Vagina (tissue), 2 donors: ENCODE measurements around the gene RFX4. TPM values are rescaled to one million over a fixed set of nuclear protein-coding genes. Genes with fewer than 3 reads are reported as not detected.
"Not testable (repeated sequence)": the region's sequence is repeated elsewhere in the genome, so short reads cannot be mapped to it uniquely, and the experiment has no call there.

Source experiments
- DNase-seq, 2 donors: peaks; one replicate each; pipeline ENCODE4 v3.0.0-alpha.2; 2017; ENCODE audit errors: extremely low spot score in 2 of 2
- H3K27ac ChIP-seq: fragments of 200-600 bp; sonication (generic); one replicate; pipeline ENCODE4 v1.5.1; 2019
- H3K27me3 ChIP-seq: fragments of 200-600 bp; sonication (generic); one replicate; pipeline ENCODE4 v1.5.1; 2019
- H3K36me3 ChIP-seq, 2 donors: fragments of 200-600 bp; sonication (generic); one replicate each; pipeline ENCODE4 v1.5.1; 2017 to 2019
- H3K4me1 ChIP-seq: fragments of 200-600 bp; sonication (generic); one replicate; pipeline ENCODE4 v1.5.1; 2019
- H3K4me3 ChIP-seq, 2 donors: fragments of 200-600 bp; sonication (generic); 1 replicate in 1 of 2; 2 replicates in 1 of 2; pipeline ENCODE4 v1.5.1; 2016 to 2019
- H3K9me3 ChIP-seq: fragments of 200-600 bp; sonication (generic); one replicate; pipeline ENCODE4 v1.5.1; 2019
- POLR2A ChIP-seq, 2 donors: fragments of 450-650 bp; IDR thresholded peaks; one replicate each; pipeline ENCODE4 v1.6.1; 2017; ENCODE audit warnings: antibody characterized with exemption in 2 of 2, mild to moderate bottlenecking in 2 of 2, moderate library complexity in 2 of 2
- POLR2AphosphoS5 ChIP-seq, 2 donors: sonication (generic); formaldehyde crosslinking; IDR thresholded peaks; one replicate each; pipeline ENCODE4 v1.9.0; 2017; ENCODE audit warnings: antibody characterized with exemption in 2 of 2, mild to moderate bottlenecking in 2 of 2, low read depth in 1 of 2; ENCODE audit not compliant: insufficient read depth in 1 of 2
- intact Hi-C: fragments of 100-400 bp; cut with DNase I; formaldehyde crosslinking; loops from one replicate; pipeline ENCODE4 v1.15.1; 2023
- total RNA-seq: library from RNA; depleted of rRNA; stranded (reverse); fragments of >200 nt; gene quantifications from one replicate; pipeline ENCODE4 v1.2.3, GENCODE V29; 2016
- TF ChIP-seq, protein P1 (sequence below), 3 experiments: fragments of 450-650 bp in 2 of 3; fragments of 200-600 bp in 1 of 3; sonication (generic) in 1 of 3; IDR thresholded peaks; one replicate each; pipeline ENCODE4 v1.5.1; 2017 to 2019; ENCODE audit warnings: antibody characterized with exemption in 3 of 3, mild to moderate bottlenecking in 2 of 3, moderate library complexity in 2 of 3

Gene RFX4
- total RNA-seq, 1 donor from 2014 or later: not detected

DNA sequence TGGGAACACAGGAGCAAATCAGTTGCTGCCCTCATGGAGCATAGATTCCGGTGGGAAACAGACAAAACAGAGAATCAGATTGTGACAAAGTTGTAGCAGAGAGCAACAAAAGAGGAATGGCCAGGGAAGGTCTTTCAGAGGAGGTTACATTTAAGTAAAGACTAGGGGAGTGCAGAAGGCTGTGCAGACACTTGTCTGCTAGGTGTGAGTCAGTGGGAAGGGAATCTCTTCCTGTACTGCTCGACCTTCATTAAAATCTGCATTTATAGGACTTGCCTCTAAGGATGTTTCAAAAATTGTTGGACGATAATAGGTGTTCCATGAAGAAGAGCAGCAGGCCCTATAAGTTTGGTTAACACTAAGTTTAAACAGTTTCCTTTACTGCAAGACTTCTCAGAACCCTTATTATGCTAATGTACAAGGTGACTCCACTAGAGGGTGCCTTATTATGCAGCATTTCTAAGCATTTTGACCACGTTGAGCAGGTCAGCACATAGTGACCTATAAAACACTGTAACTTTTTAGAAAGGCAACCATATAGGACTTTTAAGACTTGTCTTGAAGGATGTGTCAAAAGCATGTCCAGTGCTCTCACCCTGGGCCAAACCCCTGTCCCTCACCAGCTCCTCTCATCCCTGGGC is 99.9 kb downstream of the RFX4 start:
- no peaks in the 10 kb centered on the region for H3K9me3 ChIP-seq
- no peaks in the 10 kb centered on the region for H3K27me3 ChIP-seq
- intact Hi-C loops: no loop called here
- no peaks in the 10 kb centered on the region for H3K36me3 ChIP-seq
- H3K4me3 ChIP-seq: no peak overlapping the region
- no peak overlapping the region for H3K27ac ChIP-seq
- DNase-seq: no peak
- TF ChIP-seq, protein P1, sequence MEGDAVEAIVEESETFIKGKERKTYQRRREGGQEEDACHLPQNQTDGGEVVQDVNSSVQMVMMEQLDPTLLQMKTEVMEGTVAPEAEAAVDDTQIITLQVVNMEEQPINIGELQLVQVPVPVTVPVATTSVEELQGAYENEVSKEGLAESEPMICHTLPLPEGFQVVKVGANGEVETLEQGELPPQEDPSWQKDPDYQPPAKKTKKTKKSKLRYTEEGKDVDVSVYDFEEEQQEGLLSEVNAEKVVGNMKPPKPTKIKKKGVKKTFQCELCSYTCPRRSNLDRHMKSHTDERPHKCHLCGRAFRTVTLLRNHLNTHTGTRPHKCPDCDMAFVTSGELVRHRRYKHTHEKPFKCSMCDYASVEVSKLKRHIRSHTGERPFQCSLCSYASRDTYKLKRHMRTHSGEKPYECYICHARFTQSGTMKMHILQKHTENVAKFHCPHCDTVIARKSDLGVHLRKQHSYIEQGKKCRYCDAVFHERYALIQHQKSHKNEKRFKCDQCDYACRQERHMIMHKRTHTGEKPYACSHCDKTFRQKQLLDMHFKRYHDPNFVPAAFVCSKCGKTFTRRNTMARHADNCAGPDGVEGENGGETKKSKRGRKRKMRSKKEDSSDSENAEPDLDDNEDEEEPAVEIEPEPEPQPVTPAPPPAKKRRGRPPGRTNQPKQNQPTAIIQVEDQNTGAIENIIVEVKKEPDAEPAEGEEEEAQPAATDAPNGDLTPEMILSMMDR (IDR thresholded peaks at IDR 0.05): no peak
- TF ChIP-seq POLR2AphosphoS5 (IDR thresholded peaks at IDR 0.05; ENCODE audit: insufficient read depth in 1 of 2, low read depth in 1 of 2) (no peak), POLR2A (IDR thresholded peaks at IDR 0.05) (no peak)
- H3K4me1 ChIP-seq: no peaks in the 10 kb centered on the region

DNA sequence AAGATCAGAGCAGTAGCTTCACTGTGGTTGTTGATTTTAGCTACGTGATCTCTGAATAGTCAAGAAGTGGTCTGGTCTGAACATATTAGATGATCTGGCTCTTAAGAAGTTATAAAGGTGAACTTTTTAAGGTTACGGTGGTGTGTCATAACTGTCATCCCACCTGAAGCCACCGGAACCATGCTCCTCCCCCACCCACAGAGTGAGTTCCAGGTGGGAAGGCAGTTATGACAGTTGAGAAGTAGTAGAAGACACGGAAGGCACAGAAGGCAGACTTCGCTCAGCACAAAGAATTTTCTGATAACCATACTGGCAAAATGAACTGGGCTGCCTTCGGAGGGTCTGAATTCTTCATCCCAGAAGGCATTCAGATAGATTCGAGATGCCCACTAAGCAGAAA is 101.7 kb downstream of the RFX4 start:
- Histone ChIP-seq H3K27me3 (no peaks in the 10 kb centered on the region), H3K4me1 (no peaks in the 10 kb centered on the region), H3K27ac (no peak overlapping the region), H3K36me3 (no peaks in the 10 kb centered on the region), H3K9me3 (no peaks in the 10 kb centered on the region), H3K4me3 (no peak overlapping the region)
- no peak for DNase-seq
- intact Hi-C loops: no loop called here
- TF ChIP-seq, protein P1 (IDR thresholded peaks at IDR 0.05): no peak
- no peak for TF ChIP-seq POLR2A (IDR thresholded peaks at IDR 0.05)
- no peak for TF ChIP-seq POLR2AphosphoS5 (IDR thresholded peaks at IDR 0.05; ENCODE audit: insufficient read depth in 1 of 2, low read depth in 1 of 2)

DNA sequence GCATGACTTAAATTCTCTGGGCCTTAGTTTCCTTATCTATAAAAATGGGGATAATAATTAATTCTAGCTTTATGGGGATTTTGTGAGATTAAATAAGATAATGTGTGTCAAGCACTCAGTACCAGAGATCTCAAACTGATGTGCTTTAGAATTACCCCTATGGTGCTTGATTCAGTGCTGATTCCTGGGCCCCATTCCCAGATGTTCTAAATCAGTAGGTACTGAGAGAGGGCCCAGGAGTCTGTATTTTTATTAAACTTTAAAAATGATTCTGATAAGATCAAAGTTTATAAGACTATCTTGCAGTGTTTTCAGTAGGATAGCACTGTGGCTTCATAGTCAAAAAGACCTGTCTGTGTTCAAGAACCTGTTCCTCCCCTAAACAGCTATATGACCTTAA is 102.6 kb downstream of the RFX4 start:
- intact Hi-C loops: no loop called here
- Histone ChIP-seq H3K36me3 (no peaks in the 10 kb centered on the region), H3K4me1 (no peaks in the 10 kb centered on the region), H3K27ac (no peak overlapping the region), H3K9me3 (no peaks in the 10 kb centered on the region), H3K4me3 (no peak overlapping the region), H3K27me3 (no peaks in the 10 kb centered on the region)
- no peak for DNase-seq
- no peak for TF ChIP-seq POLR2A (IDR thresholded peaks at IDR 0.05)
- no peak for TF ChIP-seq POLR2AphosphoS5 (IDR thresholded peaks at IDR 0.05; ENCODE audit: insufficient read depth in 1 of 2, low read depth in 1 of 2)
- TF ChIP-seq, protein P1 (IDR thresholded peaks at IDR 0.05): no peak

DNA sequence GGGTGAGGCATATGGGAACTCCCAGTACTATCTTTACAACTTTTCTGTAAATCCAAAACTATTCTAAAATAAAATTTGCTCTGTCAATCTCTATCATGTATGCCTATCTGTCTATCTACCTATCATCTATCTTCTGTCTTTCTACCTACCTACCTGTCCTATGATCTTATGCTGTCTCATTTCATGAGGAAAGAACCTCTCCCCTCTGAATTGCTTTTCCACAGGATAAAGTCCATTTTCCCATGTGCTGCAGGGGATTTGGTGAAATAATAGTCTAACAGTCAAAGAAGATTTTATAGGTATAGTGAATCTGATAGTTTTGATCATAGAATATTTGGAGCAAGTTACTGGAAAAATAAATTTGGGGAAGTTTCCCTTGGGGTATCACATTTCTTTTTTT is 104.9 kb downstream of the RFX4 start:
- Histone ChIP-seq H3K4me1 (no peaks in the 10 kb centered on the region), H3K27ac (no peak overlapping the region), H3K9me3 (no peaks in the 10 kb centered on the region), H3K4me3 (no peak overlapping the region), H3K27me3 (no peaks in the 10 kb centered on the region), H3K36me3 (no peaks in the 10 kb centered on the region)
- TF ChIP-seq POLR2AphosphoS5 (IDR thresholded peaks at IDR 0.05; ENCODE audit: insufficient read depth in 1 of 2, low read depth in 1 of 2) (no peak), POLR2A (IDR thresholded peaks at IDR 0.05) (no peak)
- TF ChIP-seq, protein P1 (IDR thresholded peaks at IDR 0.05): no peak
- intact Hi-C loops: no loop called here
- no peak for DNase-seq

DNA sequence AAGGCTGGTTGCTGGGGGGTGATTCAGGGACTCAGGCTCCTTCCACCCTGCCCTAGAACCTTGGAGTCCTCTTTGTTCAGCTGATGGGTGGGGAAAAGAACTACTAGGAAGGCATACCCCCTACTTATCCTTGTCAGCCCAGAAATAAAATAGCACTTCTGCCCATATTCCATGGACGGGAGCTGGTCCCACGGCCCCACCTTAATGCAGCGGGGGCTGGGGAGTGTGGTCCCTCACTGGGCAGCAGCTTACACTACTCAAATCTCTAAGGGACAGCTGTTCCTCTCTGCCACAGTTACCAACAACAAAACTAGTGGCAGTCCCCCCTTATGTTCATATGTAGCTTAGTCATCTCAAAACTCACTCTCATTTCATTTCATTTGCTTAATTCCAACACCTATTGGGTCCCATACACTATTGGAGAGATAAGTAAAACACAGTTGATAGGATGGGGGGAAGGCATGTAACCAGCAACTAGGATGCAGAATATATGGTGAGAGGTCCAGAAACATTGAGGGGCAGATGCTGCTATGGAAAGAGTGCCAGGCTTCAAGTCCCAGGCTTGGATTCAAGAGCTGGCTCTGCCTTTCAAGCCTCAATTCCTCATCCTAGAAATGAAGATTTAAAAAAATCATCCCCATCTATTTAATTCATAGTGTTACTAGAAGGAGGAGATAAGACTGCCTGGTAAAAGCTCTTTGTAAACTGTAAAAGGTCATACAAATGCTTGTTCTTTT is 107.9 kb downstream of the RFX4 start:
- no peaks in the 10 kb centered on the region for H3K27me3 ChIP-seq
- TF ChIP-seq POLR2A (IDR thresholded peaks at IDR 0.05) (no peak), POLR2AphosphoS5 (IDR thresholded peaks at IDR 0.05; ENCODE audit: insufficient read depth in 1 of 2, low read depth in 1 of 2) (no peak)
- TF ChIP-seq, protein P1 (IDR thresholded peaks at IDR 0.05): no peak
- no peaks in the 10 kb centered on the region for H3K4me1 ChIP-seq
- no peaks in the 10 kb centered on the region for H3K36me3 ChIP-seq
- H3K9me3 ChIP-seq: no peaks in the 10 kb centered on the region
- H3K4me3 ChIP-seq: no peak overlapping the region
- peak in 1 of 2 donors; percentile 64 for DNase-seq
- no peak overlapping the region for H3K27ac ChIP-seq
- intact Hi-C loops: no loop called here

DNA sequence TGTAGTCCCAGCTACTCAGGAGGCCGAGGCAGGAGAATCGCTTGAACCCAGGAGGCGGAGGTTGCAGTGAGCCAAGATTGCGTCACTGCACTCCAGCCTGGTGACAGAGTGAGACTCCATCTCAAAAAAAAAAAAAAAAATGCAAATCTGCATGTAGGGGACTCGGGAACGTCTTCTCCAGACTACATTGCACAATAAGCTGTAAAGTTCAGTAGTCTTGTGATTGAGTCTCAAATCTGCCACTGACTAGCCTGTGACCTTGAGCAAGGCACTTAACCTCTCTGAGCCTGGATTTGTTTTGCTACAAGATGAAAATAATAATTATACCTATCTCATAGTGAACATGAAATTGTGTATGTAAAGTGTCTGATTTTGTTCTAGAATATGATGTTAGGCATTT is 109.2 kb downstream of the RFX4 start:
- H3K27ac ChIP-seq, H3K9me3 ChIP-seq, H3K4me1 ChIP-seq, H3K4me3 ChIP-seq, H3K27me3 ChIP-seq, DNase-seq, H3K36me3 ChIP-seq, intact Hi-C loops: not testable (repeated sequence)
